Hematopoietic multipotent progenitor cell treated with erythropoietin and hydrocortisone succinate and interleukin-3 and kit ligand, for 6 days (in vitro differentiated cells): Measurements from ENCODE around the gene DUSP7.
A peak's percentile ranks its signal among the peaks of the same experiment; 100 is the strongest.

Experiments used
- DNase-seq: peaks from one replicate; pipeline ENCODE4 v3.0.0-alpha.2; 2015

The DUSP7 gene

DNA sequence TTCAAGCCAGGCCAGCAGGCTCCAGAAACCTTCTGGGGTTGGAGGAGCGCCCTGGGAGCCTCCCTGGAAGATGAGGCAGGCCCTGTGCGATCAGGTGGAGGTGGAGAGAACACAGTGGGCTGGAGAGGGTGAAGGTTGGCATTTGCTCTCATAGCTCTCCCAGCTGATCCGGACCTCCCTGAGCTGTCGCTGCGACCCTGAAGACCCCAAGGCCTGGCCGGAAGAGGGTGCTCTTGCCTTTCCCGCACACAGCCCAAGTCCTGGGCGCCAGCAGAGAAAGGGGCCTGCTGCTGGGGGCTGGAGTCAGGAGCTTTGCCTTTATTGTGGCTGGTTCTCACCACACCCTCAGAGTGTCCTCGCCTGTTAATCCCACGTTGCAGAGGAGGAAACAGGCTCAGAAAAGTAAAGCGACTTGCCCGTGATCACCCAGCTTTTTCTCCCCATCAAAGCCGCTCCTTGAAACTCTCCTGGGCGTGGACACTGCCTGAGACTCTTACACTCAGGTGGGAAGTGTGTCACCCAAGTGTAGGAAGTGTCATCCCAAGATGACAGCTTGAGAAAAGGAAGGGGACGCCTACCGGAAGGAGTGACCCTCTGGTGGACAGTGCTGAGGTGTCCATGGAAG lies 52.1 kb downstream of the DUSP7 start:
- peak; percentile 38 for DNase-seq

GRCh38 chr3:52002748-52003147 lies 53.6 kb downstream of the DUSP7 start:
- no peak for DNase-seq

GRCh38 chr3:52001443-52001974 lies 54.9 kb downstream of the DUSP7 start:
- peak; percentile 86 for DNase-seq

- peak; percentile 85 for DNase-seq
Measured at GRCh38 chr3:51999846-52000245, 56.5 kb downstream of the DUSP7 start.
